Activated CD4-positive, alpha-beta T cell treated with anti-CD3 and anti-CD28 coated beads, Interleukin-2, Interleukin-6, amounts not matched to agents 100 ng/mL and 50 ng/mL, durations not matched to agents 16 hours and 8 hours (primary cell): Measurements from ENCODE around the gene KLHL6.
"Not testable (repeated sequence)": the region's sequence is repeated elsewhere in the genome, so short reads cannot be mapped to it uniquely, and the experiment has no call there.

ENCODE experiments used
- DNase-seq: peaks from one replicate; pipeline ENCODE4 v3.0.0-alpha.2; 2020

The KLHL6 gene

DNA sequence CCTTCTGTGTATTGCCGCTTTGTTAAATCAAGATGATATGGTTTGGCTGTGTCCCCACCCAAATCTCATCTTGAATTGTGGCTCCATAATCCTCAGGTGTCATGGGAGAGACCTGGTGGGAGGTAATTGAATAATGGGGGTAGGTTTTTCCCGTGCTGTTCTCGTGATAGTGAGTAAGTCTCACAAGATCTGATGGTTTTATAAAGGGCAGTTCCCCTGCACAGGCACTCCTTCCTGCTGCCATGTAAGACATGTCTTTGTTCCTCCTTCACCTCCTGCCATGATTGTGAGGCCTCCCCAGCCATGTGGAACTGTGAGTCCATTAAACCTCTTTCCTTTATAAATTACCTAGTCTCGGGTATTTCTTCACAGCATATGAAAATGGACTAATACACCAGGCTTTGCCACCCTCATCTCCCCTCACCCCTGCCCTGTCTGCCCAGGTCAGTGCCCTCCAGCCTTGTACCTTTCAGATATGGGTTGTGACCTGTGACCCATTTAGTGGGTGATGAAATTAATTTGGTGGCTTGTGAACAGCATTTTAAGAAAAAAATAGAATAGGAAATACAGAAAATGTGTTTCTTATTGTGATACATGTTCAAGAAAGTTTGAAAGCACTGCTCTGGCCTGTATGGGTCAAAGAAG lies 71.0 kb downstream of the KLHL6 start:
- no peak for DNase-seq

DNA sequence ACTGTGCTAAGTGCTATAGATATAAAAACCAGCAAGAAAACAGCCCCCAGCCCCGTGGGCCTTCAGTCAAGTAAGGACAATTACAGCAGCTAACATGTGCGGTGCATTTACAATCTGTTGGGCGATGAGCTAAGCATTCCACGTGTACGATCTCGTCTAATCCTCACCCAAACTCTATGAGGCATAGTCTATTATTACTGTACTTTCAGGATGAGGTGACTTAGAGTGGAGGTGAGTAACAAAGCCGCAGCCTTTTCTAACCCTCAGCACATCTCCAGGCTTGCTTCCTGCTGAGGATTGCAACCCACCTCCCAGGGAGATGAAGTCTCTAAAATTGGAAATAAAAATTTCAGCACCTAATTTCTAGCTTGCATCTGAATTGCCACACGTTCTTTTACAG lies 73.9 kb downstream of the KLHL6 start:
- peak; percentile 50 for DNase-seq

DNA sequence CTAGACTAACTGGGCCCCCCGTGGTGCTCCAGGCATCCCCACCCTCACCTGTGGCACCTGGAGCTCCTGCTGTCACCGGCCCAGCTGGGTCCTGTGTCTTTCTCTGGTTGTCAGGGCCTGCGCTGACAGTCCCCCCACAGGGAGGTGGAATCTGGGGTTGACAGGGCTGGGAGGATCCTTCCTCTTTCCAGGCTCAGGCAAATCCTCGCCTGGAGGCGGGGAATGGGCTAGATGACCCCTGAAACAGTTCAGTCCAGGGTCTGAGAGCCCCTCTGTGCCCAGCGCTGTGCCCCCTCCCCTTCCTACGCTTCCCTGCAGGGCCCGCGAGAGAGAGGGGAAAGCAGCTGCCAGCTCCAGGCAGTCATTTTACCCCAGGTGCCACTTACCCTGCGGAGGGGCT lies 77.0 kb downstream of the KLHL6 start:
- no peak for DNase-seq

DNA sequence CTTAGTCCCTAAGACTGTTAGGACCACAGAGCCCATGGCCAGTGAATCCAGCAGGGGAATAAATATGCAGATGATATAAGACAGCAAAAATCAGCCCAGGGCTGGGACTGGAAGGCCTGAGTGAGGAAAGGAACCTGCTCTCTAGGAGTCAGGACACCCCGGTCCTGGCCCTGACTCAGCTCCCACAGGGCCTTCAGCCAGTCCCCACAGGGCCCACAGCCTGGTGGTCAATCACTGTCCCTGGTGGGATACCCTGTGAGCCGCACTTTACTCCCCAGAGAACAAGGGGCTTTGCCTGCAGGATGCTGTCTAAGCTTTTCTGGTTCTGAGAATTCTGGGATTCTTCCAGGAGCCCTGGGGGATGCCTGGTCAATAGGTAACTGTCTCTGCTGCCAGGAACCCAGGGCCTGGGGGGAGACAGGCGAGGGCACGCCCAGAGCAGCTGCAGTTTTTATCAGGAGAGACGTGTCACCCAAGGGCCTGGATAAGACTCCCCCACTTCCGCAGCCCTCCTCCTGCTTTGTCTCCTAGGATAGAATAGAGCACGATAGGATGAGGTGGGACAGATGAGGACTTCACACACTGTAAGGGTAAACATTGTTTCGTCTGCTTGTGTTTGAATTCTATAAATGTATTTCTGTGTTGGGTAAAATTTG lies 77.6 kb downstream of the KLHL6 start:
- no peak for DNase-seq

DNA sequence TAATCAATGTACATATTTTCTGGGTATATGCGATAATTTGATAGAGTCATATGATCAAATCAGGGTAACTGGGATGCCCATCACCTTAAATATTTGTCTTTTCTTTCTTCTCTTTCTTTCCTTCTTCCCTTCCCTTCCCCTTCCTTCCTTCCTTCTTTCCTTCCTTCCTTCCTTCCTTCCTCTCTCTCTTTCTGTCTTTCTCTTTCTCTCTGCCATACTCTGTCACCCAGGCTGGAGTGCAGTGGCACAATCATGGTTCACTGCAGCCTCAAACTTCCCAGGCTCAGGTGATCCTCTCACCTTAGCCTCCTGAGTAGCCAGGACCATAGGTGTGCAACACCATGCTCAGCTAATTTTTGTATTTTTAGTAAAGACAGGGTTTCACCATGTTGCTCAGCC lies 79.7 kb downstream of the KLHL6 start:
- not testable (repeated sequence) for DNase-seq

DNA sequence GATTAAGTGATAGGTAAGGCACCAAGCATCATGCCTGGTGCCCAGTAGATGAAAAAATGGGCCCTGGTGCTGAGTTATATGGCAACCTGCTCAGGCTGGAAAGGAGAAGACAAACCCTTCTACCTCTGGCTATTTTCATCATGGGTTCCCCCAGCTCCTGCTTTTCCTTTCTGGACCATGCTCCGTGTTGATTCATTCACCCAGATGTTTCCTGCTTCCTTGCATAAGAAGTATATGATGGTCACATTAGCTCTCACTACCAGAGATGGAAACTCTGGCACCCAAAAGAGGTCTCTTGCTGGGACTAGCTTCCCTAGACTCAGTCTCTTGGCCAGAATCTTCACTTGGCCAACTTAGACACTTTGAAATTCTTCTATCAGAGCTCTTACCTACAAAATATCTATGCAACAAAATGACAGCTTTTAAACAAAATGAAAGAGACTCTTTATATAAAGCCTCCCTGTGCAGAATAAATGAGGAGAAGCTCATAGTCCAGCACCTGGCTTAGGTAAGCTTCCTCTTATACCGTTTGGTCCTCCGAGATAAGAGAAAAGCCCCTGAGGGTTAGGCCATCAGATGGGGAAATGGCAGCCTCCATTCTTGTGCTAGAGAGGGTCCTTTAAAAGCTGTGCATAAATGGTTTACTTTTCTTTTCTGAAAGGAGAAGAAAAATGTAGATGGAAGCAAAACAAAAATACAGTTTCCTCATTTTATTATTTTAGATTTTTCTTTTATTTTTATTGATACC lies 80.3 kb downstream of the KLHL6 start:
- no peak for DNase-seq

DNA sequence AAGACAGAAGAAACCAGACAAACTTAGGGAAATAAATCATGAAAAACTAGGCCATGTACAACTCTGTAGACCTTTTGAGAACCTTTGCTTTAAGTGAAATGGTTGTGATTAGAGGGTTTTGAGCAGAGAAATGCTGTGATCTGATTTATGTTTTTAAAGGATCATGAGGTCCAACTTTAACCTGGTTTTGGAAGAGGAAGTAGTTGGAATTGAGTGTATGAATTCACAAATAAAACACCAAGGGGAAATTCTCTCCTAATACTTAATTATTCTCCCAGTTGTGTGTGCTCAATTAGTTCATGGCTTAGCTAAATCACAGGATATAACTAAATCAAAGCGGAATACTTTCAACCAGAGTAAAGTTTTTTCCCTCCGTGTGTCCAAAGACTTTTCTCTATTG lies 81.5 kb downstream of the KLHL6 start:
- DNase-seq = no peak

DNA sequence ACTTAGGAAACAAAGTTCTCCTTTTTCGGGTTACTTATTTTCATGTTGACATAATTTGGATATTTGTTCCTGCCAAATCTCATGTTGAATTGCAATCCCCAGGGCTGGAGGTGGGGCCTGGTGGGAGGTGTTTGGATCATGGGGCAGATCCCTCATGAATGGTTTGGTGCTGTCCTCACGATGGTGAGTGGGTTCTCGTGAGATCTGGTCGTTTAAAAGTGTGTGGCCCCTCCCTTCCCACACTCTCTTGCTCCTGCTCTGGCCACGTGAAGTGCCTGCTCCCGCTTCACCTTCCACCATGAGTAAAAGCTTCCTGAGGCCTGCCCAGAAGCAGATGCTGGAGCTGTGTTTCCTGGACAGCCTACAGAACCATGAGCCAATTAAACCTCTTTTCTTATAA lies 83.4 kb downstream of the KLHL6 start:
- DNase-seq = no peak

DNA sequence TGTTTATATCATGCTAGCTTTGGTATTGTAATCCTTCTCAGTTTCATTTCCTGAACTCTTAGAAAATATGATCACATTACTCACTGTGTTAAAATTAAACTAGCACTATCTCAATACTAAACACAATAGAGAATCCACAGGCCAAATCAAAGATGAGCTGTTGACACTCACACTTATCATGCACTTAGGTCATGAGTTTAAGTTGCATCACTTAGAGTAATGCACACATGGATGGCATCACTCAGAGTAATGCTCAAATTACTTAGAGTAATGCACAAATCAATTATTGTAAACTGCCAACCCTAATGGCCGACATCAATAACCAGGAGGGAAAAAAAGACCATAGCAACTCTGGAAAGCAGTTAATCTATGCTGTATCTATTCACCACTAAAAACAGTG lies 87.1 kb downstream of the KLHL6 start:
- peak; percentile 19 for DNase-seq

DNA sequence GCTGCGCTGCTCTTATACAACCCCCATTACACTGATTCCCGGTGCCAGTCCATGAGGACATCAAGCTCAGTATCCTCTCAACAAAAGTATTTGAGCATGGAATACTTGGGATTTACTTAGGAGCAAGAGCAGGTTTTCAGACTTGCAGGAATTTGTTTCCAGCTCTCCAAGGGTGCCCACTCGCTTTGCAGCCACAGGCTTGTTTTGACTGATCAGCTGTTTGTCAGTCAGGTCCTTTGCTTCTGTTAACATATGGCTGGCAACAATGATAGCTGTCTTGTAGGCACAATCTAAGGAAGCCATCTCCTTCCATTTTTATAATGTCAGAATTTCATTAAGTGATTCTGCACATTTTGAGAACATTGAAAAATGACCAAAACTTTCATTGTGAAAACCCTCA lies 88.9 kb downstream of the KLHL6 start:
- DNase-seq = no peak

DNA sequence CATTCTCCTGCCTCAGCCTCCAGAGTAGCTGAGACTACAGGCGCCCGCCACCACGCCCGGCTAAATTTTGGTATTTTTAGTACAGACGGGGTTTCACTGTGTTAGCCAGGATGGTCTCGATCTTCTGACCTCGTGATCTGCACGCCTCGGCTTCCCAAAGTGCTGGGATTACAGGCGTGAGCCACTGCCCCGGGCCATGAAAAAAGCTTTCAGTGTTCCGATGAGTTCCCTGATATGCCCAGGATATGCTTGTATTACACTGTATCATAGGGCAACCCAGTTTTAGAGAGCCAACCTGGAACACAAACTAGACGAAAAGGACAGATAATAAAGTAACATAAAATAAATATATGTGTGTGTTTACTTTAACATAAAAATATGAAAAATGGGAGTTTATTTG lies 89.8 kb downstream of the KLHL6 start:
- not testable (repeated sequence) for DNase-seq

DNA sequence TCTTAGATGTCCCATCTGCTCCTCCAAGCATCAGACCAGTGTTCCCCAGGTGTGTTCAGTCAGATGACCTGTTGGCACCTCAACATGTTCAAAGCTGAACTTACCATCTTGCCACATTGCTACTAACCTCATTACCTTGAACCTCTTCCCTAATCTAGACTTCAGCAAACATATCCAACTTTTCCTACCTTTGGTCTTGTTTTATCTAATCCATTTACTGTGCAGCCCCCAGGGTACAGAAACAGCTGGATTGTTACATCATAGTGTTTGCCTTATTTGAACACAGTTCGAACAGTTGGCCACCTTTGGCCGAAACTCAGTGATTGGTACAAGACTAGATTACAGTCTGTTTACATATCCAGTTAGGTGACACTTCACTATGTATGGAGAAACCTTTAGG lies 91.0 kb downstream of the KLHL6 start:
- no peak for DNase-seq

DNA sequence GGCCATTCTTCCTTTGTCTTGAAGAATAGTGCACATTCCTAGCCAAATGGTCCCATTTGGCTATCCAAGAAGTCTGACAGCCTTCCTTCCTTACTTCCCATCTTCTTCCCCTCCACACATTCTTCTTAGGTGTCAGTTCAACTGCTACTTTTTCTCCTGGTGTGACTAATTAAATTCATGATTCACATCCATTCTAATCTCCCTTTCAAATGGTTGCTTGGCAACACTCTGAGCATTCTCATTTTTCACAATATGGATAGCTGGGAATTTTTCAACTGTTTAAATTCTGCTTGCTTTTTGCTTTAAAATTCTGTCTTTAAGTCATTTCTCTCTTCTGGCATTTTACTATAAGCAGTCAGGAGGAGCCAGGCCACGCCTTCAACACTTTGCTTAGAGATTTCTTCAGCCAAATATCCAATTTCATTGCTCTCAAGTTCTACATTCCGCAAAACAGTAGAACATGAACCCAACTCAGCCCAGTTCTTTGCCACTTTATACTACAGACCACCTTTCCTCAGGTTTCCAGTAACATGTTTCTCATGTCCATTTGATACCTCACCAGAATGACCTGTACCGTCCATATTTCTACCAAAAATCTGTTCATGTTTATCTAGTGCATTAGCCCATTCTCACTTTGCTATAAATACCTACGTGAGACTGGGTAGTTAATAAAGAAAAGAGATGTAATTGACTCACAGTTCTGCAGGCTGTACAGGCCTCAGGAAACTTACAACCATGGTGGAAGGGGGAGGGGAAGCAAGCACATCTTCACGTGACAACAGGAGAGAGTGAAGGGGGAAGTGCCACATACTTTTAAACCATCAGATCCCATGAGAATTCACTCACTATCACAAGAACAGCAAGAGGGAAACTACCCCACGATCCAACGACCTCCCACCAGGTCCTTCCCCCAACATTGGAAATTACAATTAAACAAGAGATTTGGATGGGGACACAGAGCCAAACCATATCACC lies 95.1 kb downstream of the KLHL6 start:
- no peak for DNase-seq

DNA sequence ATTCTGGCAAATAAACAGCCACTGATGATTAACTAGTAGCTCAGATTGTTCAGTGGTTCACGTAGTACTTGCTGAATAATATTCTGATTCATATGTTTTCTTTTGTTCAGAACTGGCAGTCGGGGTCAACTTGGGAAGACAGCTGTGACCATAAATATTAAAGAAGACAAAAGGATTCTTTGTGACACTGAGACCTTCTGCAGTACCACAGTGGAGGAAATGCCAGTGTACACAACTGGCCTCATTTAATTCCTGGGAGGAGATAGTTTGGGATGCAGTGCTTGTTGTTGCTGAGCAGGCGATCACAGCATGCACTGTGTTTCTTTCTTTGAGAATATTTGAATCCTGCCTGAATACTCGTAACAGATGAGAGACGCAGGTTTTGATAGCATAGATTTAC lies 100.4 kb downstream of the KLHL6 start:
- DNase-seq = no peak

DNA sequence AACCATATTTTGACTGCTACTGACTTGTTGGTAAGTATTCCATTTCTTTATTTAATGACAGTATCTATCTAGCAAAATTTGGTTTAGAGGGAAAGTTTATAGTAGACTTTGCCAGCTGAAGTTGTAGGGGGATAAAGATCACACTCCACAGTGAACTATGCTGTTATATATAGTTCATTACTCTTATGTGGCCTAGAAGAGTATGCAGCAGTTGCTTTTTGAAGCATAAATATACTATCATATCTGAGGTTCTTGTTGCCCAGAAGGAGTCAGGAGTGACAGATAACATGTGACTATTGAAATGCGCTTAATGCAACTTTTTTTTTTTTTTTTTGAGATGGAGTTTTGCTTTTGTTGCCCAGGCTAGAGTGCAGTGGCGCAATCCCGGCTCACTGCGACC lies 101.4 kb downstream of the KLHL6 start:
- no peak for DNase-seq

DNA sequence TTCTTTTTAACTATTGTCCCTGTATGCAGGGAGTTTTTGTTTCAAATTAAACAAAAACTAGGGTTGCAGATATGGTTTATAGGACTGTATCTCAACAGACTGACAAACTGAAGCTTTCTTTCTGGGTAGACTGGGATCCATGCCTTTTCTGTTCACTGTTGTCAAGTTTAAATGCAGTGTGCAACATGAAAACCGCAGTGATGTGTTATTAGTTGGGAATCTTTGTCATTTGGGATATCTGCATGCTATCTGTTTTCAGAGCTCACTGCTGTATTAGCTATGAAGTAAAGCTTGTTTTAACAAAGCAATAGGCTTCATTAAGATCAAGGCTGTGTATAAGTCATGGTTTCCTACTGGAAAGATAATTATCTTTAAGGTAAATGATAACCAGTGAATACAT lies 105.7 kb downstream of the KLHL6 start:
- DNase-seq = no peak

DNA sequence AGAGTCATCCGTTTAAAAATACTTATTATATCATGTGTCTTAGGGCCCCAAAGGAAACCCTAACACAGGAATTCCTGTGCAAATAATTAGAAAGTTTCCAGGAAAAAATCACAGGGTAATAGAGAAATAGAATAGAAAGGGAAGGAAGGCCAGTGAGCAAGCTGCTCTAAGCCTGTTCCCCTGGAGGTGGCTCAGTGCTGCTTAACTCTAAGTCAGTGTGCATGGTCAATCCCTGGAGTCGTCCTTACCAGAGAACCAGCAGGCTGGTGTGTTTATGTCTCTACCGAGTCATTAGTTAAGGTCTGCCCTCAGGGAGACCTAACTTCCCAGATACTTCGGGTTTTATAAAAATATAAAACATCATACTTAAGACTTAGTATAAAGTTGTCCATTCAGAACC lies 106.1 kb downstream of the KLHL6 start:
- DNase-seq = no peak

DNA sequence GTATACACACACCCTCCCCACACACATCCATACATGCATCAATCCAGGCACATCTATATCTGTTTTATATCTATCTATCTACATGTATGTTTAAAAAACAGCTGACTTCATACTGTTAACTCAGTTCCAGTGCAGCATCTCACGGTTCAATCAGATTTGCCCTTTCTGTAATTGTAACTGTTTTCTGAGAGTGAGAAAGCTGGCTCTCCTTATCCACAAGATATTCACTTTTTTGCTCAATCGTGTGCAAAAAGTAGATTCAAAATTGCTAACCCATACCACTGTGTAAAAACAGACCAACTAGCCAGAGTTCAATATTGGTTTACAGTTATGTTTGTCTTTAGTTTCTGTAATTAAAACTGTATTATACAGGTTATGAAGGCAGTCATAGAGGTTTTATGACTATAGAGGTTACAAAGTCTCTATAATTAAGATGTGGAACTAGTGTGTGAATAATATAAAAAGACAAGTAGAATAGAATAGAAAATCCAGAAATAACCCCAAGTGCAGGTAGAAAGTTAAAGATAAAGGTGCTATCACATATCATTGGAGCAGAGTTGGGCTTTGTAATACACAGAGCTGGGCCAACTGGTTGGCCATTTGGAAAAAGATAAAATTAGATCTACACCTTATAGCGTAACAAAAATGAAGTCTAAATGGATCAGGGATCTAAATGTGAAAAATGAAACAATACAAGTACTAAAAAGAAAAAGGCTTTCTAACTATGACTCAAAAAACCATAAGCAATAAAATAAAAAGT lies 107.0 kb downstream of the KLHL6 start:
- DNase-seq = no peak

DNA sequence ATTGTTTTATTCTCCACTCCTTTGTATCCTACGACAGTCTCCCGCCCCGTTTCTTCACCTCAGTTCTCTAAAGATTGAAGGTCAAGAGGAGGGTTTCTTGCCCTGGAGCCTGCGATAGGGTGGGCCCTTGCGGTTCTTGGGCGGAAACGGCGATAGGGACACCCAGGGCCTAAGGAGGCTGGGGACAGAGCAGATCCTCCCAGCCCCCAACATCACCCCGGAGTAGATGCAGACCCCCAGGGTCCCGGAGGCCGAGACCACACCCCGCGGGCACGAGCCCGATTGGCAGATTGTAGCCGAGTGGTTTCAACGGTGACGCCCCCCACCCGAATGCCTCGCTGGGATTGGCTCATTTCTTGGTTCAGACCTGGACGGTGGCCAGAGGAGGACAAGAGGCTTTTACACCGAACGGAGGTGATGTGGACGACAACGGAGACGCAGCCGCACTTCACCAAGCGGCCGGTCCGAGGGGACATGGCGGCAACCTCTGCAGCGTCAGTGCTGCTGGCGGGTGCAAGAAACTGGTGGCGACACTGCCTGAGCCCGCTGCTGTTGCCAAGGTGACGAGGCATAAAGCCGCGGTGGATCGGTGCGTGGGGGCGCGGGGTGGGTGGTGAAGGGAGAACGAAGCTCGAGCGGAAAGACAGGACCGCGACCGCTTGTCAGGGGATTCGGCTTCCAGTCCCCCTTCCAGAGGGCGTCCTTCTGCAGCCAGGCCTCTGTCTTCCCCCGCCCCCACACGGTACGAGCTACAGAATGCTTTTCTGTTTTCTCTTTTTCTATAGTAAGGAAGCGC lies 108.1 kb downstream of the KLHL6 start:
- DNase-seq = peak; percentile 92

DNA sequence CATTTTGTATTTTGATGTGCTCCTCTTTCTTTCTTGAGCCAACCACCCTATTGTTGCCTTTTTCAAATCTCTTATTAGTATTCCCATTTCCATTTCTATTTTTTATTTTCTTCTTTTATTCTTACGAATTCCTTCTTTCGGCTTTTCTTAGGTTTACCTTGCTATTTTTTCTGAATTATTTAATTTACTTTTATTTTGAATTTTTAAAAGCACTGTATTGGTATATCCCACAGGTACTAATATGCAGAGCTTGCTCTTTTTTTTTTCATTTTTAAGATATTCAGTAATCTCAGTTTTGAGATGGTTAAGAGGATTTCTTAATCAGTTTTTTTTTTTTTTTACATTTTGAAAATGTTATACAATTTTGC lies 108.7 kb downstream of the KLHL6 start:
- DNase-seq = no peak

DNA sequence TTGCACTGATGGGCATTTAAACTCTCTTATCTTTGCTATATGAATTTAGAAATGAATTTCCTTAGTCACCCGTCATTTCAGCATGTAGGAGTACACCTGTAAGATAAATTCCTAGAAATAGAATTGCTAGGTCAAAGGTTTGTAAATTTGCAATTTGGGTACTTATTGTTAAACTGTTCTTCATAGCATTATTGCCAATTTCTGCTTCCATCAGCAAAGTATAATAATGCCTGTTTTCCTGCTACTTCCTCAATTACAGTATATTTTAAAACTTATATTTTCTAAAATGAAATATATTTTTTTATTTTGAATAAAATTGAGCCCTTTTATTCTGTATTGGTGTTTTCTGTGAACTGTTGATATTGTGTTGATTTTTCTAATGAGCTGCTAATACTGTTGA lies 110.8 kb downstream of the KLHL6 start:
- no peak for DNase-seq
